SK-N-SH (cell line): ENCODE measurements around the gene HOTAIR. TPM values are rescaled to one million over a fixed set of nuclear protein-coding genes. Genes with fewer than 3 reads are reported as not detected.

Source experiments
- CTCF ChIA-PET: fragments of 300-600, 350-600 bp; formaldehyde crosslinking; extraction: SDS; loops from one replicate; lab custom pipeline; 2021; lab: Yijun Ruan, JAX
- POLR2A ChIA-PET: fragments of 350-600 bp; sonication (Branson Sonifier 250); formaldehyde crosslinking; extraction: SDS; loops from one replicate; lab custom pipeline; 2020; ENCODE audit warnings: antibody characterized with exemption, inconsistent platforms; lab: Yijun Ruan, JAX
- DNase-seq: peaks from one replicate; pipeline ENCODE4 v3.0.0; 2012
- H2AFZ ChIP-seq: fragments of 200-600 bp; sonication (generic); 2 replicates; pipeline ENCODE4 v1.8.1; 2016; ENCODE audit warnings: antibody characterized with exemption, mild to moderate bottlenecking, low read depth
- H3F3A ChIP-seq: fragments of 200-600 bp; sonication (generic); replicated peaks from 2 replicates; pipeline ENCODE3; 2016; ENCODE audit warnings: antibody characterized with exemption, mild to moderate bottlenecking; ENCODE audit not compliant: insufficient read depth
- H3K27ac ChIP-seq, 2 experiments: fragments of 200-500 bp in 1 of 2; fragments of 200-600 bp in 1 of 2; sonication (Bioruptor generic) in 1 of 2; sonication (generic), shearing (Covaris generic) in 1 of 2; 2 replicates each; pipeline versions ENCODE4 v1.5.1 to v1.6.1; 2014 to 2016; ENCODE audit warnings: low read depth in 2 of 2, inconsistent platforms in 1 of 2, low read length in 1 of 2, mild to moderate bottlenecking in 1 of 2, mixed read lengths in 1 of 2
- H3K27me3 ChIP-seq: fragments of 200-600 bp; sonication (generic), shearing (Covaris generic); 2 replicates; pipeline ENCODE4 v1.6.1; 2016; ENCODE audit warnings: mixed run types; ENCODE audit not compliant: insufficient read depth
- H3K36me3 ChIP-seq, 2 experiments: fragments of 200-500 bp in 1 of 2; fragments of 200-600 bp in 1 of 2; sonication (Bioruptor generic) in 1 of 2; sonication (generic) in 1 of 2; replicated peaks in 1 of 2; 2 replicates each; pipeline versions ENCODE3 to v1.5.1; 2014 to 2016; ENCODE audit warnings: low read length in 1 of 2, mild to moderate bottlenecking in 1 of 2; ENCODE audit not compliant: insufficient read depth in 2 of 2, control insufficient read depth in 1 of 2
- H3K4me1 ChIP-seq, 2 experiments: fragments of 200-500 bp in 1 of 2; fragments of 200-600 bp in 1 of 2; sonication (Bioruptor generic) in 1 of 2; sonication (generic), shearing (Covaris generic) in 1 of 2; 2 replicates each; pipeline versions ENCODE4 v1.5.1 to v1.6.1; 2014 to 2016; ENCODE audit warnings: low read depth in 1 of 2, low read length in 1 of 2, mixed run types in 1 of 2; ENCODE audit not compliant: insufficient read depth in 2 of 2, control insufficient read depth in 1 of 2
- H3K4me2 ChIP-seq: fragments of 200-600 bp; sonication (generic), shearing (Covaris generic); 2 replicates; pipeline ENCODE4 v1.6.1; 2017; ENCODE audit warnings: mixed run types
- H3K4me3 ChIP-seq, 2 experiments: fragments of 200-500 bp in 1 of 2; fragments of 200-600 bp in 1 of 2; sonication (Bioruptor generic) in 1 of 2; sonication (generic), shearing (Covaris generic) in 1 of 2; 2 replicates each; pipeline versions ENCODE4 v1.5.1 to v1.8.1; 2014 to 2016; ENCODE audit warnings: low read depth in 2 of 2, inconsistent platforms in 1 of 2, low read length in 1 of 2, mild to moderate bottlenecking in 1 of 2, mixed read lengths in 1 of 2, moderate library complexity in 1 of 2
- H3K79me2 ChIP-seq: fragments of 200-600 bp; sonication (generic); 2 replicates; pipeline ENCODE4 v1.8.1; 2017; ENCODE audit warnings: mild to moderate bottlenecking; ENCODE audit not compliant: insufficient read depth
- H3K9ac ChIP-seq: fragments of 200-600 bp; sonication (generic); 2 replicates; pipeline ENCODE4 v1.6.1; 2017; ENCODE audit warnings: mixed run types
- H3K9me2 ChIP-seq: fragments of 200-600 bp; sonication (generic); 2 replicates; pipeline ENCODE4 v1.6.1; 2017; ENCODE audit warnings: mixed run types
- H3K9me3 ChIP-seq: fragments of 200-600 bp; sonication (generic); 2 replicates; pipeline ENCODE4 v1.6.1; 2017; ENCODE audit warnings: mixed run types, mild to moderate bottlenecking, moderate library complexity
- H4K20me1 ChIP-seq: fragments of 200-600 bp; sonication (generic); 2 replicates; pipeline ENCODE4 v1.6.1; 2017; ENCODE audit warnings: mild to moderate bottlenecking, mixed run types; ENCODE audit not compliant: insufficient read depth
- EZH2phosphoT487 ChIP-seq: fragments of 200-600 bp; sonication (generic); IDR thresholded peaks from 2 replicates; pipeline ENCODE4 v1.6.1; 2017; ENCODE audit warnings: low read depth, mixed run types, mild to moderate bottlenecking, antibody characterized with exemption, moderate library complexity, borderline replicate concordance
- FOSL2 ChIP-seq: IDR thresholded peaks from 2 replicates; pipeline ENCODE4 v1.4.0; 2012; ENCODE audit warnings: low read depth, mild to moderate bottlenecking, moderate library complexity, borderline replicate concordance
- GABPA ChIP-seq: IDR thresholded peaks from 2 replicates; pipeline ENCODE4 v1.4.0; 2012; ENCODE audit warnings: low read depth, mild to moderate bottlenecking
- IRF3 ChIP-seq: fragments of 150-350 bp; IDR thresholded peaks from 2 replicates; pipeline ENCODE4 v1.6.1; 2016; ENCODE audit warnings: mild to moderate bottlenecking, low read depth, low read length
- NFIC ChIP-seq: IDR thresholded peaks from 2 replicates; pipeline ENCODE4 v1.4.0; 2012; ENCODE audit warnings: borderline replicate concordance
- NRF1 ChIP-seq: IDR thresholded peaks from 2 replicates; pipeline ENCODE4 v1.6.1; 2012; ENCODE audit warnings: low read depth, mild to moderate bottlenecking, low read length
- SIN3A ChIP-seq: IDR thresholded peaks from 2 replicates; pipeline ENCODE4 v1.6.1; 2012; ENCODE audit warnings: low read depth, mild to moderate bottlenecking, low read length, moderate library complexity, borderline replicate concordance
- SMC3 ChIP-seq: IDR thresholded peaks from 2 replicates; pipeline ENCODE4 v1.6.1; 2012; ENCODE audit warnings: low read depth, low read length, improper control_type of control experiment
- TAF1 ChIP-seq: IDR thresholded peaks from 2 replicates; pipeline ENCODE4 v1.6.1; 2012; ENCODE audit warnings: low read depth, mild to moderate bottlenecking, low read length, moderate library complexity, borderline replicate concordance
- ZBTB33 ChIP-seq: IDR thresholded peaks from 2 replicates; pipeline ENCODE4 v1.4.0; 2012; ENCODE audit warnings: low read depth, borderline replicate concordance
- WGBS: methylation state at CpG from one replicate; pipeline ENCODE4 v1.1.6; 2017; ENCODE audit warnings: low lambda C conversion rate; 5-methylcytosine and 5-hydroxymethylcytosine counted together
- polyA plus RNA-seq, 3 experiments: library from polyadenylated mRNA; depleted of rRNA; stranded (reverse); fragments of >200 nt; gene quantifications; 2 replicates each; pipeline ENCODE4 v1.2.3, GENCODE V29; 2012

HOTAIR gene
- polyA plus RNA-seq, 1 of the 3 experiments (the other 2 are of a cell fraction) = not detected

GRCh38 chr12:53973236-53974042, 1.3 kb downstream of the HOTAIR start:
- POLR2A ChIA-PET = no interaction called here
- 18% methylated on average over 41 of the region's 71 CpGs for WGBS
- TF ChIP-seq TAF1 (no peak), EZH2phosphoT487 (peak; percentile 97)
- Histone ChIP-seq H3K4me1 (peaks cover 0 to 2% of the 10 kb centered on the region in 2 experiments; a peak in 1 of 4 replicates), H3K27ac (no peak overlapping the region), H3K36me3 (no peaks in the 10 kb centered on the region), H3K9me2 (no peaks in the 10 kb centered on the region), H3F3A (peaks cover 3% of the 10 kb centered on the region), H3K4me3 (no peak overlapping the region), H4K20me1 (0 out of 2 replicates have a peak, but pooled peaks cover 2% of the 10 kb centered on the region), H3K27me3 (peaks cover 98% of the 10 kb centered on the region), H2AFZ (no peak overlapping the region; the same call in 1 of the 2 replicates), H3K9ac (no peak overlapping the region), H3K79me2 (no peaks in the 10 kb centered on the region), H3K9me3 (no peaks in the 10 kb centered on the region), H3K4me2 (peak overlapping the region; percentile 24; the same call in 1 of the 2 replicates)
- no peak for DNase-seq
- CTCF ChIA-PET = interaction anchor here (0.9 to 12.7 kb wide), 3 partner anchors 15 to 234 kb away, joined by 3 to 134 read pairs (median 5); partner anchors contain the start of gene HOXC10

- Histone ChIP-seq H3K36me3 (no peaks in the 10 kb centered on the region), H3K9ac (no peak within 1 kb of the TSS), H2AFZ (no peak within 1 kb of the TSS; the same call in 1 of the 2 replicates), H3K27me3 (peaks cover 100% of the 10 kb centered on the region), H3K9me3 (no peaks in the 10 kb centered on the region), H3K4me3 (no peak within 1 kb of the TSS), H3K27ac (no peak within 1 kb of the TSS), H3K4me2 (peak within 1 kb of the TSS; percentile 24; the same call in 1 of the 2 replicates), H3K4me1 (peaks cover 0 to 2% of the 10 kb centered on the region in 2 experiments; a peak in 1 of 4 replicates), H4K20me1 (0 out of 2 replicates have a peak, but pooled peaks cover 2% of the 10 kb centered on the region), H3K79me2 (no peaks in the 10 kb centered on the region), H3K9me2 (no peaks in the 10 kb centered on the region), H3F3A (peaks cover 3% of the 10 kb centered on the region)
- ChIA-PET CTCF (interaction anchor here (0.9 to 12.7 kb wide), 5 partner anchors 11 to 234 kb away, joined by 3 to 134 read pairs (median 5); partner anchors contain the start of gene HOXC10), POLR2A (no interaction called here)
- DNase-seq = no peak
- 36% methylated on average over 21 of the region's 21 CpGs for WGBS
- TF ChIP-seq ZBTB33 = no peak
- TF ChIP-seq FOSL2 = no peak
- TF ChIP-seq SMC3 = no peak
- no peak for TF ChIP-seq TAF1
- TF ChIP-seq EZH2phosphoT487 = no peak
- no peak for TF ChIP-seq NFIC
- no peak for TF ChIP-seq SIN3A
- no peak for TF ChIP-seq GABPA
- TF ChIP-seq NRF1 = no peak
- no peak for TF ChIP-seq IRF3
Measured at GRCh38 chr12:53972722-53973235, 2.0 kb downstream of the HOTAIR start, which contains the start of gene HOXC11. HOXC11 (plus strand) TSS chr12:53973126; CDS start chr12:53973242, 116 bp downstream.
